Activated gamma-delta T cell treated with anti-CD3 and anti-CD28 coated beads, Interleukin-2, amount 50 U/mL, for 16 hours (primary cell): ENCODE measurements around the gene ANKRD13C.

Experiments
- DNase-seq: peaks from one replicate; pipeline ENCODE4 v3.0.0-alpha.2; 2020; ENCODE audit warnings: low read depth

ANKRD13C gene

DNA sequence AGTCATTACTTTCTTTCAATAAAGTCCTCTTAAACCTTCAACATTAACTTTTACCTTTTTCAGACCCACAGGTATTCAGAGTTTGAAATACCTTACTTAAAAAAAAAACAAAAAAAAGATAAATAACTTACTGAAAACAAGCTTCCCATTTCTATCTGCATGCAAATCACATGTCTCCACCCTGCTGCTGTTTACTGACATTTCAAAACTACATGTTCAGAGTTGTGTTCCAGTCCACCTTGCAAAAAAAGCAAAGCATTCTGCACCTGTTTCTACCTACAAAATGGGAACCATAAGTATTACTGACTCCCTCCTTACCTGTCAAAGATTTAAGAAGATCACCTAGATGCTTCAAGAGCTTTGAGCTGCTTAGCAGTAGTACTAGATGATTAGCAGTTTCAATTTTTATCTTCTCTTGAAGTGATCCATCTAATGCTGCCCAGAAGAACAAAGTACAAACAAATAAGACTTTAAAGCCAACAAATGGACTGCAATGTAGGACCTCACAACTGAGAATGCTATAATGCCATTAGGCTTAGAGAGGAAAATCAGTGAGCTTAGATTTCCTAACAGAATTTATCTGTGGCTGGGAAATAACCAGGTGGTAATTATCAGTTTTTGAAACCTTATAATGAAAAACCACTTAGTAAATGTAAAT is 61.2 kb downstream of the ANKRD13C start:
- DNase-seq: no peak

DNA sequence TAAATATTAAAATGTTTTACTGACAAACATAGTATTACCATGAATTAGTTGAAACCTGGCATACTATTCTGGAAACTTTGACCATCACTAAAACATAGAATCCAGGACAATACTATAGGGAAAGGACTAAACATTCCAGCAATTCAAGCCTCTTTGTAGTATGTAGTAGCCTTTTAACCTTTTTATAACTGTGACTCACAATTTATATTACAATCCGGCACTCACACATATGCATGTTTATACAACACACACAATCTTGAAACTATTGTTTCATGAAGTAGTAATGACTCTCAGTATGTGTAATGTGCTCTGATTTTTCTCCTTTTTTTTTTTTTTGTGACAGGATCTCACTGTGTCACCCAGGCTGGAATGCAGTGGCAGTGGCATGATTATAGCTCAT is 64.3 kb downstream of the ANKRD13C start:
- no peak for DNase-seq

DNA sequence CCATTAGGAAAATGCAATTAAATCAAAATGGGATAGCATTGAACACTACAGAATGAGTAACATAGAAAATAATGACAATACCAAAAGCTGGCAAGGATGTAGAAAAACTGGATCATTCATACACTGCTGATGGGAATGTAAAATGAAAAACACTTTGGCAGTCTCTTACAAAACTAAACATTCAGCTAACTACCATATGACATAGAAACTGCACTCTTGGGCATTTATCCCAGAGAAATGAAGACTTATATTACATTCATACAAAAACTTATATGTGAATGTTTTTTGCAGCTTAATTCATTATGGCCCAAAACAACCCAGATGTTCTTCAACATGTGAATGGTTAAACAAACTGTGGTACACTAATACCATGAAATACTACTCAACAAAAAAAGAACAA is 66.4 kb downstream of the ANKRD13C start:
- no peak for DNase-seq

DNA sequence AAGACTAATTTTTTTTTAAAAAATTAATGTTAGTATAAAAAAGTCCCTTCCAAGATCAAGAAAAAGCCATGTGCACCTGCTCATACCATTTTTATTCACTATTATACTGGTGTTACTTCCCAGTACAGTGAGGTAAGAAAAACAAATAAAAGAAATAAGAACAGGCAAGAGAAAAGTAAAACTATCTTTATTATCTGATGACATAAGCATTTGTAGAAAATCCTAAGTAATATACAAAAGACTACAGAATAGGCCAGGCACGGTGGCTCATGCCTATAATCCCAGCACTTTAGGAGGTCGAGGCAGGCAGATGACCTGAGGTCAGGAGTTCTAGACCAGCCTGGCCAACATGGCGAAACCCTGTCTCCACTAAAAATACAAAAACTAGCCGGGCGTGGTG is 68.1 kb downstream of the ANKRD13C start:
- DNase-seq: no peak

DNA sequence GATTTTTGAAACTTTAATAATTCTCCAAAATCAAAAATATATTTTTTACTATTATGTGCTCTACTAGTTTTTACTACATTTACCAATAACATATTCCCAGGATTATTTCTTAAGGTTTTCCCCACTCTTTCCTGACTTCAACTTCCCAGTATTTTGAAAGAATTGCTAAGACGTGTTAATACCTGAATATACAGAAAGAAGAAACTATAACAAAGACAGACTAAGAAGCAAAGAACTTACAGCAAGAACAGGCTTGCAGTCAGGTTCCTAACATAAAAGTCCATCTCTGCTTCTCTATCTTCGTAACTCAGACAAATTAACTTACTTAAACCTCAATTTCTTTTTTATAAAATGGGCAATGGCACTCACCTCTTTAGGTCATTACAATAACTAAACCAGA is 70.2 kb downstream of the ANKRD13C start:
- no peak for DNase-seq

DNA sequence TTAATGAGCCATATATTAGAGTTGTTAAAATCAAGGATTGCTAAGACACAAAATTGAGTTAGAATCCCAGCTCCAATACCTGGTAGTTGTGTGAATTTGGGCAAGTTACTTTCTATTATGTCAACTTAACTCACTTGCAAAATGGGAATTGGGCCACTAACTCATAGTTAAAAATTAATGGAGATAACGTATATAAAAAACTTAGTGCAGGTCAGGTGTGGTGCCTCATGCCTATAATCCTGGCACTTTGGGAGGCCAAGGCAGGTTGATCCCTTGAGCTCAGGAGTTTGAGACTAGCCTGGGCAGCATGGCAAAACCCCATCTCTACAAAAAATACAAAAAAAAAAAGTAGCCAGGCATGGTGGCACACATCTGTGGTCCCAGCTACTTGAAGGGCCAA is 75.8 kb downstream of the ANKRD13C start:
- DNase-seq: no peak

DNA sequence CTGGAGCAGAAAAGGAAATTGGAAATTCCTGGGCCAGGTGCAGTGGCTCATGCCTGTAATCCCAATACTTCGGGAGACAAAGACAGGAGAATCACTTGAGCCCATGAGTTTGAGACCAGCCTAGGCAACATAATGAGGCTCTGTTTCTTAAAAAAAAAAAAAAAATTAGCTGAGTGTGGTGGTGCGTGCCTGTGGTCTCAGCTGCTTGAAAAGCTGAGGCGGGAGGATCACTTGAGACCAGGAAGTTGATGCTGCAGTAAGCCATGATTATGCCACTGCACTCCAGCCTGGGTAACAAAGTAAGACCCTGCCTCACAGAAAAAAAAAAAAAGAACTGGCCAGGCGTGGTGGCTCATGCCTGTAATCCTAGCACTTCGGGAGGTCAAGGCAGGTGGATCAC is 76.6 kb downstream of the ANKRD13C start:
- no peak for DNase-seq

DNA sequence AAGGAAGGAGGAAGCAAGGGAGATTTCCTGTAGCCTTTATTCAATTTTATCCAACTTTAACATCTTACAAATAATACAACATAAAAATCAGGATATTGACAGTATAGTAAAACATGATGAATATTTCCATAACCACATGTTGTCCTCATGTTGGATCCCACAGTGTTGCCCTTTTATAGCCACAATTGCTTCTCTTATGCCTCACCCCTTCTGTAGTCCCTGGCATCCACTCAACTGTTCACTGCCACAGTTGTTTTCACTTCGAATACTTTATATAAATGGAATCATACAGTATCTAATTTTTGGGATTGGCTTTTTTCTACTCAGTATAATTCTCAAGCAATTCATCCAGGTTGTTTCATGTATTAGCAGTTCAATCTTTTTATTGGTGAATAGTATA is 88.6 kb downstream of the ANKRD13C start:
- no peak for DNase-seq

DNA sequence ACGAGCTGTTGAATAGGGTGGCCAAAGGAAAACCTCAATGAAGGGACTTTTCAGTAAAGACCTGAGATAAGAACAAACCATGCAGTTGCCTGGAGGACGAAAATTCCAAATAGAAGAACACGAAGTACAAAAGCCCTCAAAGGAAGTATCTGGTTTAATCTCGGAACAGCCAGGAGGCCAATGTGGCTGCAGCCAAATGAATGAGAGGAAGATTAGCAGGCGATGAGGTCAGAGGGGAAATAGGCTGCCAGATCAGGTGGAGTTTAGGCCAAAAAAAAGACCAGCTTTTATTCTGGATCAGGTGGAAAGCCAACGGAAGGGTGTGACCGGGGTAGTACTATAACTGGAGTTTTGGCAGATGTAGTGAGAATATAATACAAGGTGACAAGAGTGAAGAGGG is 89.7 kb downstream of the ANKRD13C start:
- no peak for DNase-seq

DNA sequence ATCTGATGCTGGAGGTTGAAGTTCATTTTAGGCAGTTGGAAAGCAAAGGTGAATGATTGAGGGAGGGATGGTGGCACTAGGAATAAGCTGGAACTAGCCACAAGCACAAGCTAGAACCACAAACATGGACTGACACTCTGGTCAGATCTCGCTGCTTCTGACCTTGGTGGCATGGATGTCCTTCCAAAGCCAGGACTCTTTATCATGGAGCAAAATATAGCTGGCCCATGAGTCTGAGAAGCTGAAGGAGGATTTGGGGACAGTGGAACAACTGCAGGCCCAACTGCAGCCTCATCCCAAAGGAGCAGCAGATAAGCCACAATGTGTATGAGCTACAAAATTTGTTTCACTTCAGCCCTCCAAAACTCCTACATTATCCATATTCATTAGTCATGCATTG is 97.9 kb downstream of the ANKRD13C start:
- no peak for DNase-seq

DNA sequence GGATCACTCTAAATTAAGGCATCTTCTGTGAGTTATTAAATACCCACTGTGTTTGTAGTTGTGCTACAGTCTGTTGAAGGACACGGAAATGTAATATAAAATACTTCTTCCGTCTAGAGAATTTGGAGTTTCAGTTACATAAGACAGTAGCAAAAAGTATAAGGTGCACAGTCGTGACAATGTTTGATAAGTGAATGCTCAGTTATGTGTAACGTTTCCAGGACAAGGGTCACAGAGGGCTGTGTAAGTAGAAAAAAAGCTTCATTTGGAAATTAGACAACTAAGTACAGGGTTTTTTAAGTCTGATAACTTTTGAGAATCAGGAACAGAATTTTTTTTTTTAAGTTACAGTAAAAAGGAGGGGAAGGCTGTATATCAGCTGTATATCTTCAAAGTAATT is 105.8 kb downstream of the ANKRD13C start:
- DNase-seq: no peak

DNA sequence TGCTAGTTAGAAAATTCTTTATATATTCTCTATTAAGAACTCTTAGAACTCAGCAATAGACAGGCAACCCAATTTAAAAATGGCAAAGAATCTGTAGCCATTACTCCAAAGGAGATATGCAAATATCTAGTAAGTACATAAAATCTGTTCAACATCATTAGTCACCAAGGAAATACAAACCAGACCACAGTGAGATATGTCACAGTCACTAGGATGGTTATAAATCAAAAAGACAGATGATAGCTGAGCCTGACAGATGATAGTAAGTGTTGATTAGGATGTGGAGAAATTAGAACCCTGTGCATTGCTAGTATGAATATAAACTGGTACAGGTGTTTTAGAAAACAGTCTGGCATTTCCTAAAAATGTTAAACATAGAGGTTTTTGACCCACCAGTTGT is 106.8 kb downstream of the ANKRD13C start:
- DNase-seq: no peak

DNA sequence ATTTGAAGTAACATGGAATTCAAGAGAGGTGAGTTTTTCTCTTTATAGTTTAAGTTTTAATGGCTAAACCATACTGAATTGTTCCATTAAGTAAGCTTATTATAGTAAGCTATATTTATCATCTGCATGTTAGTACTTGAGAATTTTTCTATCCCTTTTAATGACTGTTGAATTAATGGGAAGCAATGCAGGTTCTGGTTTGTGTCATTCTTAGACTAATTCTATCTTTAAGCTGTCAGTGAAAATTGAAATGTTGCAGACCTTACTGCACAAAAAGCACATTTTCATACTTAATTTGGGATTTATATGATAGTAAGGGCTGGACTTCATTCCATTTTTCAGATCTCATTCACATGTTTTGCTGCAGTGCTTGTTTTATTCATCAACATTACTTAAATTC is 107.4 kb downstream of the ANKRD13C start:
- no peak for DNase-seq

DNA sequence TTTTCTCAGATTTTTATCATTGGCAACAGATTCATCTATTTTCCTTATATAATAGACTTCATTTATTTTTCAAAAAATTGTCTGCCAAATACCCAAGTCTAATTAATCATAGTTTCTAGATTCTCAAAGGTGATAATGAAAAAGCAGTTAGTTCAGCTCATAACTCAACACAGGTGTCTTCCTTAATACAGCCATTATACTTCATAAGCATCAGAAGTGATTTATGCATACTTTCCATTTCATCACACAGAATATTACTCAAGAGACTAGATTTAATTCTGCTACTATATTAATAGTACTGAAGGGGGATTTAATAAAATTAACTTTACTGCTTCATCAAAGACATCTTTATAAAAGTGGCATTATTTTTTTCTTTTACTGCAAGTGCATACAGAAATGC is 114.6 kb downstream of the ANKRD13C start:
- DNase-seq: no peak

DNA sequence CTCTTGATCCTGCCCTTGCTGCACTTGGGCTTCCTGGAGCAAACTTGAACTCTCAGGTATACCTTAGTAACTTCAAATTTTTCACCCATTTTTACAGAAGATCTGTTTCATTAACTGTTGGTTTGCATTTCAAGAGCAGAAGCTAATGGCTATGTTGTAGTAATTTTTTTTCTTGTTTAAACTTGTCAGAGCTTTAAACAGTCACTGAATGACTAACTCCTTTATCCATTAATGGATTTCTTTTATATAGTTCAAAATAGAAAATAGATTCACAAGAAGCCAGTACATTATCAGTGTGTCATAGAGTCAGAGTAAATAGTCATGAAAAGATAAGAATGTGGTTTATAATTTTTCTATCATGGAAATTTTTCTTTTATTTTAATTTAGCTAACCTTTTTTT is 119.8 kb downstream of the ANKRD13C start:
- DNase-seq: no peak

DNA sequence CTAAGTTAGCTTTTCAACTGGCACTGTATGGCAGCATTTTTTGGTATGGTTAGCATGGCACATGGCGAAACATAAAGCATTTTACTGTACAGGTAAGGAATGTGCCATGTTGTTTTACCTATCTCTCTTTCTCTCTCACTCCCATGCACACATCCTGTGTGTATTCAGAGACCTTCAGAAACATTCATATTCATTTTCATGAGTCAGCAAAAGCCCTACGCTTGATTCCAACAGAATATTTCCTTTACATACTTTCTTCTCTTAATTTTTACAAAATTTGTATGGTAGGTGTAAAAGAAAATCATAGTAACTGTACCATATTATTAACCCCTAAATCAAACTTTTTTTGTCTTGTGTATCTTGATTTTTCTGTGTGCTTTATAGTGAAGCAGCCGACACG is 123.0 kb downstream of the ANKRD13C start:
- DNase-seq: no peak

DNA sequence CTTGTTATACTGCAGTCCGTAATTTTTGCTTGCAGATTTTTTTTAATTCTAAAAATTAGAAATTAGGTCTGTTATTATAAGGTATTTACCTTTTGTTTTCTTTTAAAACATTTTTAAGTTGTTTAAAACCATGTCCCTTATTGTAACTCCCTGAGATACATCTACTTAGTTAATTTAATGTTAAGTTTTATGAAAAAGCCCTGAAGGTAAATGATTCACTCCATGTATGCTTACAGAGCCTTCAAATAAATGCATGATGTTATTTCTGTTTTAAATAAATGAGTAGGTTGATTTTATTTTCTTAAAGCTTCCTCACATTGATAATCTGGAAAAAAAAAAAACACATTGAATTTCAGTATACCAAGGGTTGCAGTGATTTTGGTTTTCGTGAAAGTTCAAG is 125.9 kb downstream of the ANKRD13C start:
- no peak for DNase-seq

DNA sequence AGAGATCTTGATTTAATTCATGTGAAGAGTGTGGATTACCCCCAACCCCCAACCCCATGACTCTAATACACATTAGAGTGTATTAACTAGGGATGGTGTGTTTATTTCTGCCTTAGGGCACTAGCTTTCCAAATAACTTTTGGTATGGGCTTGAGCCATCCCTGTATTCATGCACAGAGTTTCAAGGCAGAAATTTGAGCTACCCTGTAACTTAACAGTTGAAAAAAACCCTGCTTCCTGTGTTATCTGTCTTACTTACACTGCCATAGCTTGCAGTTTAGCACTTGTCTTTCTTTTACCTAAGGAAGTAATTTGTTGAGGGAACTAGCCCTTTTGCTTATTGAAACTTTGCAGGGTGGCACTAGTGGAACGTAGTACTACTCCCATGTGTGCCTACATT is 127.1 kb downstream of the ANKRD13C start:
- no peak for DNase-seq

DNA sequence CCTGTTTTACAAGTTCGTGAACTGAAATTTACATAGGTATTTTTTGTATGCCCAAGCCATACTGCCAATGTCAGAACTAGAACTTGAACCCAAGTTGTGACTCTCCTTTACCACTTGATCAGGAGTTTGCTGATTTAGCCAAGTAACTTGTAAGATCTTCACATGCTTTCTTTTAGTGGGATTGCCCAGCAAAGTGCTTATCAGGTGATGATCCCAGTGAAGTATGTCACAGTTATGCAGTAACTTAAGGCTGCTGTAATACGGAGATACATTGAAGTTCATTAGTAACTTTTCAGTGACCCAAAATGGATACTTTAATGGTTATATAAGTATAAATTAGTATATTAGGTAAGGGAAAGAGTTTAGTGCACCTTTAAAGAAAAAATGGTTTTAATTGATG is 129.6 kb downstream of the ANKRD13C start:
- DNase-seq: no peak

DNA sequence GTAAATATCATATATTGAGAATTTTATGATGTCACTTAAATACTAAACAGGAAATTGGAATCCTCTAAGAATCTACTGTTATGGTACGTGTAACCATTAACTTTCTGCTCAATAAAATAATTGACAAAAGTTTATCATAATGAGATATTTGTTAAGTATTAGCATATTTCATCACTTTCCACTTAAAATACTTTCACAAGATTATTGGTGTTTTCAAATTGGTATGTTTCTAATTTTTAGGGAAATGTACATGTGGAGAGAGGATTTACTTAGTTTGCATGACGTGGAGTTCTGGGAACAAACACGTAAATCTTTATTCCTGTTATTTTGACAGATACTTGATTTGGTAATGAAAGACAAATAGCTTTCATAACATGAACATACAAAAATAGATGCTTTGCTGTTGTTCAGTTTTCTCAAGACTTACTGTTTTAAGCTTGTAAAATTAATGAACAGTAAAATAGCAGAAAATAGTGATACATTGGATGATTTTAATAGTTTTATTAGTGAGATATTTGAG is 131.7 kb downstream of the ANKRD13C start:
- DNase-seq: no peak

DNA sequence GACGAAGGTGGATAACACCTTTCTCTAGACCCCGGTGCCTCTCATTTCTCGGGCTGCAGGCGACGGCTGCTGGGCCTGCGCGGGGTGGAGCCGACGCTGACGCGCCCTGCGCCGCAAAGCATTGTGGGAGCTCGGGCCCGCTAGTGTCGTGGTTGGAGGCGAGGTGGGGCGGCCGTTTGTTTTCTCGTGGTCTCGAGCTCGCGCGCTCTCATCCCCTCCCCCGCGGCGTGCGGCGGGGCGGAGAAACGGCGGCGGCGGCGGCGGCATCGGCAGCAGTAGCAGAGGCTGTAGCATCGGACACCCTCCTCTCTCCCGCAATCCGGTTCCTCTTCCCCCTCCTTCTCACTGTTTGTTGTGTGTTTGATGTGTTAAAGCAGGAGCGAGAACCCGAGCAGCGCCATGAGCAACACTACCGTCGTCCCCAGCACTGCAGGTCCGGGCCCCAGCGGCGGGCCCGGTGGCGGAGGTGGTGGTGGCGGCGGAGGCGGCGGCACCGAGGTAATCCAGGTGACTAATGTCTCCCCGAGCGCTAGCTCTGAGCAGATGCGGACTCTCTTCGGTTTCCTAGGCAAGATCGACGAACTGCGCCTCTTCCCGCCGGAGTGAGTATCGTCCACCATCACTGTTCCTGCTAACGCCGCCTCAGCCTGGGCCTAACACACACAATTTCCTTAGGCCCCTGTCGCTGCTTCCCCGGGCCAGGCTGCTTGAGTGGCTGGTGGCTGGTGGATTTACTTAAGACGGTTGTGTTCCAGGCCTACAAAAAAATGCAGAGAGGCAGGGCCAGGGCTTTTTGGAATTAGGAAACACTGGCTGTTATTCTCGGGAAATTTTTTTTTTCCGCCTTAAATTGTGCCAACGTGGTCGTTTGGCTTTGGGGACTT is 133.0 kb downstream of the ANKRD13C start, which contains the start of gene SRSF11:
SRSF11 (plus strand) TSS at position 143 of the 884 bp plus-strand sequence; CDS start at position 400, 257 bp downstream.
- peak; percentile 97 for DNase-seq

DNA sequence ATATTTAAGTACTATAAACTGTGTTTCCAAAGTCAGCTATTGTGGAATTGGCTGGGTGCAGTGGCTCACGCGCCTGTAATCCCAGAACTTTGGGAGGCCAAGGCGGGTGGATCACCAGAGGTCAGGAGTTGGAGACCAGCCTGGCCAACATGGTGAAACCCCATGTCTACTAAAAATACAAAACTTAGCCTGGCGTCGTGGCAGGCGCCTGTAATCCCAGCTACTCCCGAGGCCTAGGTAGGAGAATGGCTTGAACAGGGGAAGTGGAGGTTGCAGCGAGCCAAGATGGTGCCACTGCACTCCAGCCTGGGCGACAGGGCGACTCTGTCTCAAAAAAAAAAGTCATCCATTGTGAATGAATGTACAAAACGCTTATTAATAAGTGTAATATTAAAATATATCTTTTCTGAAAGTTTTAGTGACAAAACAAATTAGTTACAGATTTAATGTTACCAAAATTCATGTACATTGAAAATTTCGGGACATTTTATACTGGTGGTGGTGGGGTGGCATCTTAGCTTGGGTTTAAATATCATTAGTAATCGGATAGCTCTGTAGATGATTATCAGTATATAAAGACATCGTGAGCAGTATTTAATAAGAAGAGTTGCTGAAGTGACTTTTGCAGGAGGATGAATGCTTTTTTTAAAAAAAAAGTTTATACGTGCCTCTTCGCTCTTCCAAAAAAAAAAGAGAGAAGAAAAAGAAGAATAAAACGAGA is 133.8 kb downstream of the ANKRD13C start:
- DNase-seq: no peak

DNA sequence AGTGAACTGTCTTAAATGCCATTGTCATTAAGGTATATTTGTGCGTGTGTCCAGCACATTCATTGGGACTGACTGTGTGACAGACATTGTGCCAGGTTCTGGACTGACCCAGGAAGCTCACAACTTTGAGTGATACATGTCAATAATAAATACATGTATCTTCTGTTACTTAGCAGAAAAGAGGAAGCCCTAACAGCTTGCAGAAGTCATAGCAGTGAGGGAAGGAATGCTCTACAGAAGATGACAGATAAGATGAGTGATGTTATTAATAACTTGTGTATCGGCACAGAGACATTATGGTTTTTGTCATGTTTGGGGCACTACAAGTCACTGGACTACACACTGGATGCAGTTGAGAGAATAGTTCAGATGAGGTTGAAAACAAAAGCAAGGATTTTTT is 134.5 kb downstream of the ANKRD13C start:
- no peak for DNase-seq
